SK-N-SH (cell line): ENCODE data around the gene TUBA1A. TPM values are rescaled to one million over a fixed set of nuclear protein-coding genes. Genes with fewer than 3 reads are reported as not detected.

Source experiments
- CTCF ChIA-PET: fragments of 300-600, 350-600 bp; formaldehyde crosslinking; extraction: SDS; loops from one replicate; lab custom pipeline; 2021; lab: Yijun Ruan, JAX
- POLR2A ChIA-PET: fragments of 350-600 bp; sonication (Branson Sonifier 250); formaldehyde crosslinking; extraction: SDS; loops from one replicate; lab custom pipeline; 2020; ENCODE audit warnings: antibody characterized with exemption, inconsistent platforms; lab: Yijun Ruan, JAX
- DNase-seq: peaks from one replicate; pipeline ENCODE4 v3.0.0; 2012
- H2AFZ ChIP-seq: fragments of 200-600 bp; sonication (generic); 2 replicates; pipeline ENCODE4 v1.8.1; 2016; ENCODE audit warnings: antibody characterized with exemption, mild to moderate bottlenecking, low read depth
- H3F3A ChIP-seq: fragments of 200-600 bp; sonication (generic); replicated peaks from 2 replicates; pipeline ENCODE3; 2016; ENCODE audit warnings: antibody characterized with exemption, mild to moderate bottlenecking; ENCODE audit not compliant: insufficient read depth
- H3K27ac ChIP-seq, 2 experiments: fragments of 200-500 bp in 1 of 2; fragments of 200-600 bp in 1 of 2; sonication (Bioruptor generic) in 1 of 2; sonication (generic), shearing (Covaris generic) in 1 of 2; 2 replicates each; pipeline versions ENCODE4 v1.5.1 to v1.6.1; 2014 to 2016; ENCODE audit warnings: low read depth in 2 of 2, inconsistent platforms in 1 of 2, low read length in 1 of 2, mild to moderate bottlenecking in 1 of 2, mixed read lengths in 1 of 2
- H3K27me3 ChIP-seq: fragments of 200-600 bp; sonication (generic), shearing (Covaris generic); 2 replicates; pipeline ENCODE4 v1.6.1; 2016; ENCODE audit warnings: mixed run types; ENCODE audit not compliant: insufficient read depth
- H3K36me3 ChIP-seq, 2 experiments: fragments of 200-500 bp in 1 of 2; fragments of 200-600 bp in 1 of 2; sonication (Bioruptor generic) in 1 of 2; sonication (generic) in 1 of 2; replicated peaks in 1 of 2; 2 replicates each; pipeline versions ENCODE3 to v1.5.1; 2014 to 2016; ENCODE audit warnings: low read length in 1 of 2, mild to moderate bottlenecking in 1 of 2; ENCODE audit not compliant: insufficient read depth in 2 of 2, control insufficient read depth in 1 of 2
- H3K4me1 ChIP-seq, 2 experiments: fragments of 200-500 bp in 1 of 2; fragments of 200-600 bp in 1 of 2; sonication (Bioruptor generic) in 1 of 2; sonication (generic), shearing (Covaris generic) in 1 of 2; 2 replicates each; pipeline versions ENCODE4 v1.5.1 to v1.6.1; 2014 to 2016; ENCODE audit warnings: low read depth in 1 of 2, low read length in 1 of 2, mixed run types in 1 of 2; ENCODE audit not compliant: insufficient read depth in 2 of 2, control insufficient read depth in 1 of 2
- H3K4me2 ChIP-seq: fragments of 200-600 bp; sonication (generic), shearing (Covaris generic); 2 replicates; pipeline ENCODE4 v1.6.1; 2017; ENCODE audit warnings: mixed run types
- H3K4me3 ChIP-seq, 2 experiments: fragments of 200-500 bp in 1 of 2; fragments of 200-600 bp in 1 of 2; sonication (Bioruptor generic) in 1 of 2; sonication (generic), shearing (Covaris generic) in 1 of 2; 2 replicates each; pipeline versions ENCODE4 v1.5.1 to v1.8.1; 2014 to 2016; ENCODE audit warnings: low read depth in 2 of 2, inconsistent platforms in 1 of 2, low read length in 1 of 2, mild to moderate bottlenecking in 1 of 2, mixed read lengths in 1 of 2, moderate library complexity in 1 of 2
- H3K79me2 ChIP-seq: fragments of 200-600 bp; sonication (generic); 2 replicates; pipeline ENCODE4 v1.8.1; 2017; ENCODE audit warnings: mild to moderate bottlenecking; ENCODE audit not compliant: insufficient read depth
- H3K9ac ChIP-seq: fragments of 200-600 bp; sonication (generic); 2 replicates; pipeline ENCODE4 v1.6.1; 2017; ENCODE audit warnings: mixed run types
- H3K9me2 ChIP-seq: fragments of 200-600 bp; sonication (generic); 2 replicates; pipeline ENCODE4 v1.6.1; 2017; ENCODE audit warnings: mixed run types
- H3K9me3 ChIP-seq: fragments of 200-600 bp; sonication (generic); 2 replicates; pipeline ENCODE4 v1.6.1; 2017; ENCODE audit warnings: mixed run types, mild to moderate bottlenecking, moderate library complexity
- H4K20me1 ChIP-seq: fragments of 200-600 bp; sonication (generic); 2 replicates; pipeline ENCODE4 v1.6.1; 2017; ENCODE audit warnings: mild to moderate bottlenecking, mixed run types; ENCODE audit not compliant: insufficient read depth
- EZH2phosphoT487 ChIP-seq: fragments of 200-600 bp; sonication (generic); IDR thresholded peaks from 2 replicates; pipeline ENCODE4 v1.6.1; 2017; ENCODE audit warnings: low read depth, mixed run types, mild to moderate bottlenecking, antibody characterized with exemption, moderate library complexity, borderline replicate concordance
- FOSL2 ChIP-seq: IDR thresholded peaks from 2 replicates; pipeline ENCODE4 v1.4.0; 2012; ENCODE audit warnings: low read depth, mild to moderate bottlenecking, moderate library complexity, borderline replicate concordance
- GATA2 ChIP-seq: sonication (generic); formaldehyde crosslinking; IDR thresholded peaks from 2 replicates; pipeline ENCODE4 v1.5.0; 2020; ENCODE audit warnings: mild to moderate bottlenecking, missing genetic modification reagents
- MEF2A ChIP-seq: IDR thresholded peaks from 2 replicates; pipeline ENCODE4 v1.4.0; 2012; ENCODE audit warnings: low read depth, borderline replicate concordance
- SMC3 ChIP-seq: IDR thresholded peaks from 2 replicates; pipeline ENCODE4 v1.6.1; 2012; ENCODE audit warnings: low read depth, low read length, improper control_type of control experiment
- TAF1 ChIP-seq: IDR thresholded peaks from 2 replicates; pipeline ENCODE4 v1.6.1; 2012; ENCODE audit warnings: low read depth, mild to moderate bottlenecking, low read length, moderate library complexity, borderline replicate concordance
- TEAD4 ChIP-seq: IDR thresholded peaks from 2 replicates; pipeline ENCODE4 v1.4.0; 2012; ENCODE audit warnings: mild to moderate bottlenecking, borderline replicate concordance; ENCODE audit not compliant: insufficient read depth
- YY1 ChIP-seq: IDR thresholded peaks from 2 replicates; pipeline ENCODE4 v1.4.0; 2012; ENCODE audit warnings: low read depth, mild to moderate bottlenecking
- WGBS: methylation state at CpG from one replicate; pipeline ENCODE4 v1.1.6; 2017; ENCODE audit warnings: low lambda C conversion rate; 5-methylcytosine and 5-hydroxymethylcytosine counted together
- polyA plus RNA-seq, 3 experiments: library from polyadenylated mRNA; depleted of rRNA; stranded (reverse); fragments of >200 nt; gene quantifications; 2 replicates each; pipeline ENCODE4 v1.2.3, GENCODE V29; 2012
- TF ChIP-seq, protein P1 (sequence below): IDR thresholded peaks from 2 replicates; pipeline ENCODE4 v1.4.0; 2012; ENCODE audit warnings: low read depth, borderline replicate concordance
- TF ChIP-seq, protein P2 (sequence below): IDR thresholded peaks from 2 replicates; pipeline ENCODE4 v1.4.0; 2012; ENCODE audit warnings: low read depth
- TF ChIP-seq, protein P3 (sequence below): fragments of 150-350 bp; IDR thresholded peaks from 2 replicates; pipeline ENCODE4 v1.6.1; 2016; ENCODE audit warnings: mild to moderate bottlenecking, low read depth, low read length
- TF ChIP-seq, protein P4 (sequence below): fragments of 200-600 bp; sonication (generic); IDR thresholded peaks from 2 replicates; pipeline ENCODE4 v1.6.1; 2017; ENCODE audit warnings: antibody characterized with exemption, mild to moderate bottlenecking, moderate library complexity
- TF ChIP-seq, protein P5 (sequence below): IDR thresholded peaks from 2 replicates; pipeline ENCODE4 v1.4.0; 2012; ENCODE audit warnings: low read depth, borderline replicate concordance

Gene TUBA1A
- polyA plus RNA-seq, 1 of the 3 experiments (the other 2 are of a cell fraction): 1,427 TPM

DNA sequence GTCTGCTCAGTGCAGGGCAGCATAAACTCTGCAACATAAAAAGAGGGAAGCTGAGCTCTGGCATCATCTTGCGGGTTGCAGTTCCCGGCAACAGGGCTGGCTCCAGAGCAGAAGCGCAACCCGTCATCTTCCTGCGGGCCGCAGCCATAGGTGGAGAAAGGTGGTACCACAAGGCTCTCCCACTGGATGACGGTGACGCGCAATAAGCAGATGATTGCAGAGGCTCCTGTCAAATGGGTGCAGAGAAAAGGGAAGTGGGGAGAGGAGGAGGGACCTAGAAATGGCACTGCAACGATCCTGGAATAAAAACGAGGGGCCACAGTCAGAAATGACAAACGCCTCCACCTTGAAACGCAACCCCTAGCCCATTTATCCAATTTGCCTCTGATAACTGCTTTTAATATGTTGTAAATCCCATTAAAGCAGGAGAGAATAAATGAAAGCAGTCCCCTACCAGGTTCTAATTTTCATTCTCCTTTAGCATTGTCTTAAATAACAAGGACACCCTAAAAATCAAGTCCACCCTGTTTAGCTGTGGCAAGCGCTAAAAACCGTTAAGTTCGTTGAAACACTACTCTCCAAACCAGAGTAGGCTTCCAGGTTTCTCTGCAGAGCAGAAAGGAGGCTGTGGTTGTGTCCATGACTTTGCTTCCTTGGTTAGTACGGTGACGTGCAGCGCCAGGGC lies 45.1 kb upstream of the TUBA1A start:
- POLR2A ChIA-PET: interaction anchor here (0.6 to 4.7 kb wide), 6 partner anchors 10 to 133 kb away, joined by 3 to 94 read pairs (median 6); partner anchors contain the start of genes SPATS2, TUBA1A and TUBA1B
- peak overlapping the region in 1 of 2 experiments; percentile 62; a peak in 1 of 4 replicates for H3K4me3 ChIP-seq
- H3K9ac ChIP-seq: peak overlapping the region; percentile 77; the same call in 1 of the 2 replicates
- WGBS: 79% methylated on average over 18 of the region's 19 CpGs
- peak overlapping the region; percentile 79 to 90 for H3K27ac ChIP-seq
- peak overlapping the region; percentile 95 for H2AFZ ChIP-seq
- no peak for DNase-seq
- CTCF ChIA-PET: interaction anchor here (1.0 to 7.0 kb wide), 16 partner anchors 11 to 146 kb away, joined by 3 to 79 read pairs (median 8); partner anchors contain the start of genes DHH, LMBR1L, TUBA1A and TUBA1B
- H3K27me3 ChIP-seq: no peaks in the 10 kb centered on the region
- peak overlapping the region; percentile 73 for H3K4me2 ChIP-seq
- H3K36me3 ChIP-seq: no peaks in the 10 kb centered on the region
- peaks cover 10% of the 10 kb centered on the region; the same call in 1 of the 2 replicates for H3K79me2 ChIP-seq
- peaks cover 23 to 25% of the 10 kb centered on the region in 2 experiments for H3K4me1 ChIP-seq
- no peaks in the 10 kb centered on the region for H3K9me2 ChIP-seq
- H4K20me1 ChIP-seq: no peaks in the 10 kb centered on the region
- peaks cover 16% of the 10 kb centered on the region for H3F3A ChIP-seq
- no peak for TF ChIP-seq MEF2A
- no peak for TF ChIP-seq FOSL2
- TF ChIP-seq, protein P1, sequence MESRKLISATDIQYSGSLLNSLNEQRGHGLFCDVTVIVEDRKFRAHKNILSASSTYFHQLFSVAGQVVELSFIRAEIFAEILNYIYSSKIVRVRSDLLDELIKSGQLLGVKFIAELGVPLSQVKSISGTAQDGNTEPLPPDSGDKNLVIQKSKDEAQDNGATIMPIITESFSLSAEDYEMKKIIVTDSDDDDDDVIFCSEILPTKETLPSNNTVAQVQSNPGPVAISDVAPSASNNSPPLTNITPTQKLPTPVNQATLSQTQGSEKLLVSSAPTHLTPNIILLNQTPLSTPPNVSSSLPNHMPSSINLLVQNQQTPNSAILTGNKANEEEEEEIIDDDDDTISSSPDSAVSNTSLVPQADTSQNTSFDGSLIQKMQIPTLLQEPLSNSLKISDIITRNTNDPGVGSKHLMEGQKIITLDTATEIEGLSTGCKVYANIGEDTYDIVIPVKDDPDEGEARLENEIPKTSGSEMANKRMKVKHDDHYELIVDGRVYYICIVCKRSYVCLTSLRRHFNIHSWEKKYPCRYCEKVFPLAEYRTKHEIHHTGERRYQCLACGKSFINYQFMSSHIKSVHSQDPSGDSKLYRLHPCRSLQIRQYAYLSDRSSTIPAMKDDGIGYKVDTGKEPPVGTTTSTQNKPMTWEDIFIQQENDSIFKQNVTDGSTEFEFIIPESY: no peak
- TF ChIP-seq, protein P2, sequence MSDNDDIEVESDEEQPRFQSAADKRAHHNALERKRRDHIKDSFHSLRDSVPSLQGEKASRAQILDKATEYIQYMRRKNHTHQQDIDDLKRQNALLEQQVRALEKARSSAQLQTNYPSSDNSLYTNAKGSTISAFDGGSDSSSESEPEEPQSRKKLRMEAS: no peak
- TF ChIP-seq TEAD4: no peak
- TF ChIP-seq, protein P3, sequence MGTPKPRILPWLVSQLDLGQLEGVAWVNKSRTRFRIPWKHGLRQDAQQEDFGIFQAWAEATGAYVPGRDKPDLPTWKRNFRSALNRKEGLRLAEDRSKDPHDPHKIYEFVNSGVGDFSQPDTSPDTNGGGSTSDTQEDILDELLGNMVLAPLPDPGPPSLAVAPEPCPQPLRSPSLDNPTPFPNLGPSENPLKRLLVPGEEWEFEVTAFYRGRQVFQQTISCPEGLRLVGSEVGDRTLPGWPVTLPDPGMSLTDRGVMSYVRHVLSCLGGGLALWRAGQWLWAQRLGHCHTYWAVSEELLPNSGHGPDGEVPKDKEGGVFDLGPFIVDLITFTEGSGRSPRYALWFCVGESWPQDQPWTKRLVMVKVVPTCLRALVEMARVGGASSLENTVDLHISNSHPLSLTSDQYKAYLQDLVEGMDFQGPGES: no peak
- H3K9me3 ChIP-seq: no peaks in the 10 kb centered on the region

DNA sequence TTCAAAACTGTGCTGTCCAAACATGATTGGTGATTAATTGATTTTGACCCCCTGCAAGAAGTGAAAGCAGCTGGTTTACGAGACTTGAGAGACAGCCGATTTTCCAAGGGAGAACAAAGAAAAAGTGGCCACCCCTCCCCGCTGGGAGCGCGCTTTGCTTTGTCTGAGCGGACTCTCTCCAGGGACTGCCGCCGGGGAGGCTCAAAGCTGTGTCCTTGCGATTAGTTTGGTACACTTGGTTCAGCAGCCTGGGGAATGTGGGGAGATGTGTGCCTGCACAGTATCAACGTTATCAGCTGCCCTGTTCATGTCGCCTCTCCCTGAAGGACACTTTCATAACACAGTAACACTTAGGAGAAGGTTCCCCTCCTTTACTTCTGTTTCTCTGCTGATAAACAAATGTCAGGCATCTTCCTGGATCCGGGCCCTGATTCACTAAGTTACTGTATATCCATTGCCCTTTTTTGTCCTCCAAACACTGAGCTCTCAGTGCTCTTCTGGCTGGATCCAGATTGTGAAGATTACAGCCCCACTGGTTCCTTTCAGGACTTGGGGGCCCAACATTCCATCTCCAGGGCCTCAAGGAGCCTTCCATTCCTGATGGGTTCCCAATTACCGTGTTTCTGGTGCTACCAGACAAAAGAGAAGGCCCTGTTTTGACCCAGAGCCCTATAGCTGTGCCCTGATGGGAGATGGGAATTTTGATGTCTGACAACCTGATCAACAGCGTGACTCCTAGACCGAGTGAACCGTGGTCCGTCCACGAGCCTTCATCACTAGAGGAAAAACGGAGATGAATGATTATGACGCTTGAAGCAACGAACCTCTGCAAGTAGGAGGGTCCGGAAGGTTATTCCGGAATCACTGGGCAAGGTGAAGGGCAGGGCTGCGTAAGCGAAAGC lies 44.3 kb upstream of the TUBA1A start:
- H3K27me3 ChIP-seq: no peaks in the 10 kb centered on the region
- H2AFZ ChIP-seq: peak overlapping the region; percentile 95
- peaks cover 23 to 25% of the 10 kb centered on the region in 2 experiments for H3K4me1 ChIP-seq
- ChIA-PET POLR2A (interaction anchor here (0.7 to 4.7 kb wide), 6 partner anchors 9 to 169 kb away, joined by 3 to 94 read pairs (median 6); partner anchors contain the start of genes SPATS2, TUBA1A and TUBA1B), CTCF (interaction anchor here (0.6 to 7.0 kb wide), 22 partner anchors 10 to 170 kb away, joined by 3 to 79 read pairs (median 4); partner anchors contain the start of genes DHH, LMBR1L, RHEBL1 and TUBA1A)
- H4K20me1 ChIP-seq: no peaks in the 10 kb centered on the region
- peaks cover 16% of the 10 kb centered on the region for H3F3A ChIP-seq
- H3K9ac ChIP-seq: peak overlapping the region; percentile 77
- no peaks in the 10 kb centered on the region for H3K36me3 ChIP-seq
- peaks cover 10% of the 10 kb centered on the region; the same call in 1 of the 2 replicates for H3K79me2 ChIP-seq
- DNase-seq: peak; percentile 64
- no peaks in the 10 kb centered on the region for H3K9me2 ChIP-seq
- peak overlapping the region in 1 of 2 experiments; percentile 41; a peak in 2 of 4 replicates for H3K4me3 ChIP-seq
- WGBS: 65% methylated on average over 20 of the region's 25 CpGs
- peak overlapping the region; percentile 79 to 90 for H3K27ac ChIP-seq
- H3K4me2 ChIP-seq: peak overlapping the region; percentile 73
- no peaks in the 10 kb centered on the region for H3K9me3 ChIP-seq
- TF ChIP-seq TAF1: peak; percentile 42; the same call in 1 of the 2 replicates
- TF ChIP-seq, protein P4, sequence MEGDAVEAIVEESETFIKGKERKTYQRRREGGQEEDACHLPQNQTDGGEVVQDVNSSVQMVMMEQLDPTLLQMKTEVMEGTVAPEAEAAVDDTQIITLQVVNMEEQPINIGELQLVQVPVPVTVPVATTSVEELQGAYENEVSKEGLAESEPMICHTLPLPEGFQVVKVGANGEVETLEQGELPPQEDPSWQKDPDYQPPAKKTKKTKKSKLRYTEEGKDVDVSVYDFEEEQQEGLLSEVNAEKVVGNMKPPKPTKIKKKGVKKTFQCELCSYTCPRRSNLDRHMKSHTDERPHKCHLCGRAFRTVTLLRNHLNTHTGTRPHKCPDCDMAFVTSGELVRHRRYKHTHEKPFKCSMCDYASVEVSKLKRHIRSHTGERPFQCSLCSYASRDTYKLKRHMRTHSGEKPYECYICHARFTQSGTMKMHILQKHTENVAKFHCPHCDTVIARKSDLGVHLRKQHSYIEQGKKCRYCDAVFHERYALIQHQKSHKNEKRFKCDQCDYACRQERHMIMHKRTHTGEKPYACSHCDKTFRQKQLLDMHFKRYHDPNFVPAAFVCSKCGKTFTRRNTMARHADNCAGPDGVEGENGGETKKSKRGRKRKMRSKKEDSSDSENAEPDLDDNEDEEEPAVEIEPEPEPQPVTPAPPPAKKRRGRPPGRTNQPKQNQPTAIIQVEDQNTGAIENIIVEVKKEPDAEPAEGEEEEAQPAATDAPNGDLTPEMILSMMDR: peak; percentile 41
- peak; percentile 60 for TF ChIP-seq GATA2 (CRISPR knock-in tag)
- no peak for TF ChIP-seq YY1
- TF ChIP-seq EZH2phosphoT487: no peak
- TF ChIP-seq SMC3: no peak
- TF ChIP-seq, protein P5, sequence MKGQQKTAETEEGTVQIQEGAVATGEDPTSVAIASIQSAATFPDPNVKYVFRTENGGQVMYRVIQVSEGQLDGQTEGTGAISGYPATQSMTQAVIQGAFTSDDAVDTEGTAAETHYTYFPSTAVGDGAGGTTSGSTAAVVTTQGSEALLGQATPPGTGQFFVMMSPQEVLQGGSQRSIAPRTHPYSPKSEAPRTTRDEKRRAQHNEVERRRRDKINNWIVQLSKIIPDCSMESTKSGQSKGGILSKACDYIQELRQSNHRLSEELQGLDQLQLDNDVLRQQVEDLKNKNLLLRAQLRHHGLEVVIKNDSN: no peak
